Subcutaneous abdominal adipose tissue (tissue), 5 donors: ENCODE results near the gene ZNF280D.
"Not testable (repeated sequence)": the region's sequence is repeated elsewhere in the genome, so short reads cannot be mapped to it uniquely, and the experiment has no call there.

Source experiments
- H3K27ac ChIP-seq: one replicate; pipeline ENCODE4 v1.7.0; 2013; ENCODE audit warnings: low read depth, mild to moderate bottlenecking, inconsistent platforms, low read length, moderate library complexity
- H3K27me3 ChIP-seq, 5 donors: one replicate each; pipeline ENCODE4 v1.7.0; 2013; ENCODE audit warnings: low read length in 5 of 5, inconsistent platforms in 1 of 5; ENCODE audit not compliant: control insufficient read depth in 5 of 5, insufficient read depth in 4 of 5
- H3K36me3 ChIP-seq, 5 donors: one replicate each; pipeline ENCODE4 v1.7.0; 2013; ENCODE audit warnings: low read length in 5 of 5; ENCODE audit not compliant: control insufficient read depth in 5 of 5, insufficient read depth in 5 of 5
- H3K4me1 ChIP-seq, 5 donors: one replicate each; pipeline ENCODE4 v1.7.0; 2013; ENCODE audit warnings: low read length in 5 of 5, mild to moderate bottlenecking in 3 of 5, moderate library complexity in 1 of 5; ENCODE audit not compliant: control insufficient read depth in 5 of 5, insufficient read depth in 5 of 5
- H3K4me3 ChIP-seq, 5 donors: one replicate each; pipeline ENCODE4 v1.7.0; 2013; ENCODE audit warnings: low read length in 5 of 5, low read depth in 1 of 5
- H3K9ac ChIP-seq, 5 donors: one replicate each; pipeline ENCODE4 v1.7.0; 2013; ENCODE audit warnings: low read length in 5 of 5, mild to moderate bottlenecking in 4 of 5, moderate library complexity in 3 of 5
- H3K9me3 ChIP-seq, 5 donors: one replicate each; pipeline ENCODE4 v1.7.0; 2013; ENCODE audit warnings: low read length in 5 of 5; ENCODE audit not compliant: control insufficient read depth in 5 of 5
- donor health status: healthy.
- donor health status: healthy.
- donor health status: healthy.
- donor health status: healthy.
- donor health status: healthy.

Gene ZNF280D

DNA sequence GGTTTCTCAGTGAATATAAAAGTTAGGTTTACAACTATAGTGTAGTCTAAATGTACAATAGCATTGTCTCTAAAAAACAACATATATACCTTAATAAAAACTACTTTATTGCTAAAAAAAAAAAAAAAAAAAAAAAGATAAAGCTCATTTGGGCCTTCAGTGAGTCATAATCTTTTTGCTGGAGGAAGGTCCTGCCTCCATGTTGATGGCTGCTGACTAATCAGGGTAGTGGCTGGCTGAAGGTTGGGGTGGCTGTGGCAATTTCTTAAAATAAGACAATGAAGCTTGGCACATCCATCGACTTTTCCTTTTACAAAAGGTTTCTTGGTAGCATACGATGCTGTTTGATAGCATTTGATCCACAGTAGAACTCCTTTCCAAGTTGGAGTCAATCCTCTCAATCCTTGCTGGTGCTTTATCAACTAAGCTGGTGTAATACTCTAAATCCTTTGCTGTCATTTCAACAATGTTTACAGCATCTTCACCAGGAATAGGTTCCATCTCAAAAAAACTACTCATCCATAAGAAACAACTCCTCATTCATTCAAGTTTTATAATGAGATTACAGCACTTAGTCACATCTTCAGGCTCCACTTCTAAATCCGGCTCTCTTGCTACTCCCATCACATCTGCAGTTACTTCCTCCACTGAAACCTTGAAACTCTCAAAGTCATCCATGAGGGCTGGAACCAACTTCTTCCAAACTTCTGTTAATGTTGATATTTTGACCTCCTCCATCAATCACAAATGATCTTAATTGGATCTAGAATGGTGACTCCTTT, 13.3 kb downstream of the ZNF280D start:
- no peaks in the 10 kb centered on the region for H3K9me3 ChIP-seq

GRCh38 chr15:56719021-56719612, 14.2 kb downstream of the ZNF280D start:
- no peak overlapping the region for H3K9ac ChIP-seq
- no peaks in the 10 kb centered on the region for H3K36me3 ChIP-seq
- no peaks in the 10 kb centered on the region for H3K27me3 ChIP-seq
- no peak overlapping the region for H3K27ac ChIP-seq
- no peaks in the 10 kb centered on the region for H3K9me3 ChIP-seq
- no peak overlapping the region for H3K4me3 ChIP-seq
- peaks cover 0 to 13% (median 3%) of the 10 kb centered on the region in 5 donors for H3K4me1 ChIP-seq

More for the DNA sequence above, 13.3 kb downstream of the ZNF280D start:
- H3K9ac ChIP-seq: no peak overlapping the region
- H3K4me3 ChIP-seq: no peak overlapping the region
- no peaks in the 10 kb centered on the region for H3K27me3 ChIP-seq
- H3K27ac ChIP-seq: no peak overlapping the region
- peaks cover 0 to 4% (median 0%) of the 10 kb centered on the region in 5 donors for H3K36me3 ChIP-seq
- H3K4me1 ChIP-seq: peaks cover 0 to 13% (median 3%) of the 10 kb centered on the region in 5 donors

GRCh38 chr15:56718560-56718959, 14.7 kb downstream of the ZNF280D start:
- peaks cover 0 to 13% (median 3%) of the 10 kb centered on the region in 5 donors for H3K4me1 ChIP-seq
- peak overlapping the region in 1 of 5 donors; percentile 30 for H3K9ac ChIP-seq
- H3K27me3 ChIP-seq: no peaks in the 10 kb centered on the region
- no peaks in the 10 kb centered on the region for H3K36me3 ChIP-seq
- no peaks in the 10 kb centered on the region for H3K9me3 ChIP-seq
- H3K4me3 ChIP-seq: no peak overlapping the region
- no peak overlapping the region for H3K27ac ChIP-seq

DNA sequence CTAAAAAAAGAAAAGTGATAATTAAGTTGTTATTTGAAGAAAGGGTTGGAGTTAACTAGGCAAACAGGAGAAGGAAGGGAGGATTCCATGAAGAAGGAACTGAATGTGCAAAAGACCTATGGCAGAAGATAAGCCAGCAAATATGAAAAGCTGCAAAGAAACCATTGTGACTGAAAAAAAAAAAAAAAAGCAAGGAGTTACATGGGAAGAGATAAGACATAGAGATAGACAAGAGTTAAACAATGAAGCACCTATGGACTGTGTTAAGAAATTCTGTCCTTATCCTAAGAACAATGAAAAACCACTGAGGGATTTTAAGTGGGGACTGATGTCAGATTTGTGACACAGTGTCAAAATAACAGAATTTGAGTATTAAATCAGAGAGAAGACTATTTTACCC, 17.0 kb downstream of the ZNF280D start:
- no peaks in the 10 kb centered on the region for H3K36me3 ChIP-seq
- peaks cover 0 to 13% (median 3%) of the 10 kb centered on the region in 5 donors for H3K4me1 ChIP-seq
- no peak overlapping the region for H3K9ac ChIP-seq
- no peaks in the 10 kb centered on the region for H3K9me3 ChIP-seq
- H3K27me3 ChIP-seq: no peaks in the 10 kb centered on the region
- H3K27ac ChIP-seq: no peak overlapping the region
- no peak overlapping the region for H3K4me3 ChIP-seq

DNA sequence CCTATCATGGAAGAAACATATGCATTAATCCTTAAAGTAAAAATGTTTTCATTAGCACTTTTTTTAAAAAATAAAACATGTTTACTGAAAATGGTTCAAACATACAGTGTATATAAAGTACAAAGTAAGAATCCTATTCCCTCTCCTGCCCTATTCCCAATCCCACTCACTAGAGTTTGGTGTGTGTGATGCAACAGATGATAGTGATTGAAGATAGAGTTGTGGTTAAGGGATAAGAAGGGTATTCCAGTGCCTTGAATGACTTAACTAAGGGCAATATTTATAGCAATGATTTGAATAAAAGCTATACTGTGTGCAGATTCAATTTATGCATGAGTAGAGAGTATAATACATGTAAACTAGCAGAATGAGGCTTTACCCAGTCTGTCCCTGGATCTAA, 18.1 kb downstream of the ZNF280D start:
- no peaks in the 10 kb centered on the region for H3K36me3 ChIP-seq
- H3K27ac ChIP-seq: no peak overlapping the region
- no peak overlapping the region for H3K9ac ChIP-seq
- peaks cover 0 to 13% (median 3%) of the 10 kb centered on the region in 5 donors for H3K4me1 ChIP-seq
- no peaks in the 10 kb centered on the region for H3K9me3 ChIP-seq
- H3K27me3 ChIP-seq: no peaks in the 10 kb centered on the region
- no peak overlapping the region for H3K4me3 ChIP-seq

DNA sequence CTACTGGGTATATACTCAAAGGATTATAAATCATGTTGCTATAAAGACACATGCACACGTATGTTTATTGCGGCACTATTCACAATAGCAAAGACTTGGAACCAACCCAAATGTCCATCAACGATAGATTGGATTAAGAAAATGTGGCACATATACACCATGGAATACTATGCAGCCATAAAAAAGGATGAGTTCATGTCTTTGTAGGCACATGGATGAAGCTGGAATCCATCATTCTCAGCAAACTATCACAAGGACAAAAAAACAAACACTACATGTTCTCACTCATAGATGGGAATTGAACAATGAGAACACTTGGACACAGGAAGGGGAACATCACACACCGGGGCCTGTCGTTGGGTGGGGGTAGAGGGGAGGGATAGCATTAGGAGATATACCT, 23.8 kb downstream of the ZNF280D start:
- not testable (repeated sequence) for H3K9me3 ChIP-seq, H3K4me1 ChIP-seq, H3K27ac ChIP-seq, H3K36me3 ChIP-seq, H3K4me3 ChIP-seq, H3K9ac ChIP-seq, H3K27me3 ChIP-seq

GRCh38 chr15:56699743-56700142, 33.6 kb downstream of the ZNF280D start:
- H3K9ac ChIP-seq: no peak overlapping the region
- H3K4me1 ChIP-seq: no peaks in the 10 kb centered on the region
- no peak overlapping the region for H3K4me3 ChIP-seq
- no peak overlapping the region for H3K27ac ChIP-seq
- peaks cover 36 to 45% (median 41%) of the 10 kb centered on the region in 5 donors for H3K36me3 ChIP-seq
- no peaks in the 10 kb centered on the region for H3K9me3 ChIP-seq
- H3K27me3 ChIP-seq: no peaks in the 10 kb centered on the region

DNA sequence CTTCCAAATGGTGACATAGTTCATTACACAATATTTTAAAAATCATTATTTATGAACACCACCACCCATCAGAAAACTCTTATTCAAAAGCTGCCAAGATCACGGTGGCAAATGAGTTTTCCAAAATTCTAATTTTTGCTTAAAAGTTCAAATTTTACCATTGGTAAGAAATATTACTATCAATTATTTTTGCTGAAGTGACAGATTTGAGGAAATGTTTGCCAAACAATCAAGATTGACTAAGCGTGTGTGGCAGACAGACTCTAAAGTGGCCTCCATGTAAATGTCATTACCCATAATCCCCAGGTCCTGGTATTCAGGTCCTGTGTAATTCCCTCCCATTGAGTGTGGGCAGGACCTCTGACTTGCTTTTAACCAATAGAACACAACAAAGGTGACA, 35.0 kb downstream of the ZNF280D start:
- Histone ChIP-seq H3K36me3 (peaks cover 28 to 39% (median 35%) of the 10 kb centered on the region in 5 donors), H3K4me3 (no peak overlapping the region), H3K9me3 (no peaks in the 10 kb centered on the region), H3K9ac (no peak overlapping the region), H3K27me3 (no peaks in the 10 kb centered on the region), H3K27ac (no peak overlapping the region), H3K4me1 (no peaks in the 10 kb centered on the region)

DNA sequence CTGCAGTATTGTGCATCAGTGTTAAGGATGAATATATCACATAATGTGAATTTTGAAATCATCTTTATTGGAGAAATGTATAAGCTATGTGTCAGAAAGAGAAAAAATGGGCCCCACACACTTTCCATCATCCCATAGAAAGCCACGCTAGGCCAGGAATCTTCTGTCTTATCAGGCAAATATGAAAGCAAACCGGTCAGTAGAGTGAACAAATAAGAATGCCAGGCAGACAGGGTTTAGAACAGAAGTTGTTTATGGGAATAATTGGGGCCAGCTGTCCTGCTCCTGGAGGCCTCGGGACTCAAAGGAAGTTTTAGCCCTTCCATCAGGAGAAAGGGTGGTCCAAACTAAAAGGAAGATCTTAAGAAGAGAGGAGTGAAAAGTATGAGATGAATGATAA, 39.5 kb downstream of the ZNF280D start:
- Histone ChIP-seq H3K9ac (no peak overlapping the region), H3K4me3 (no peak overlapping the region), H3K9me3 (no peaks in the 10 kb centered on the region), H3K27ac (no peak overlapping the region), H3K27me3 (no peaks in the 10 kb centered on the region), H3K4me1 (no peaks in the 10 kb centered on the region), H3K36me3 (peaks cover 4 to 16% (median 10%) of the 10 kb centered on the region in 5 donors)

GRCh38 chr15:56690733-56691132, 42.6 kb downstream of the ZNF280D start:
- no peaks in the 10 kb centered on the region for H3K27me3 ChIP-seq
- H3K4me3 ChIP-seq: no peak overlapping the region
- peaks cover 0 to 14% (median 7%) of the 10 kb centered on the region in 5 donors for H3K36me3 ChIP-seq
- no peak overlapping the region for H3K27ac ChIP-seq
- no peak overlapping the region for H3K9ac ChIP-seq
- no peaks in the 10 kb centered on the region for H3K4me1 ChIP-seq
- H3K9me3 ChIP-seq: no peaks in the 10 kb centered on the region
